ENCODE data around the gene ERAP2.

Gene ERAP2

DNA sequence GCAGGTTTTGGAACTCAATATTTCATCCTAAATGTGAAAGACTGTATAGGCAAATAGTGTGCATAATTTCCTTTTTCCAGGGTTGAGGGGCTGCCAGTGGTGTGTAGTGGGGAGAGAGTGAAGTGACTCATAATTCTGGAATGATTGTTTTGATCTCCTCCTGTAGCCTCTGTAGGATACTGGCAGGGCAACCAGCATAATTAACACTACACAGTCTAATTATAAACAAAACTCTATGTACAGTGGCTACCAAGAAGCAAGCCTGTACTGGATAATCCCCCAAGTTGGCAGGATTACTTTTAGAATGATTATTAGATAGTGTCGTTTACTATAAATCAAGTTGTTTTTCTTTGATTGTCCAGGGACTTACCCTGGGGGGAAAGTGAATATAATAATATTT, 91.8 kb downstream of the ERAP2 start:
- H3K27ac ChIP-seq: no peak overlapping the region
- TF ChIP-seq, protein P1, sequence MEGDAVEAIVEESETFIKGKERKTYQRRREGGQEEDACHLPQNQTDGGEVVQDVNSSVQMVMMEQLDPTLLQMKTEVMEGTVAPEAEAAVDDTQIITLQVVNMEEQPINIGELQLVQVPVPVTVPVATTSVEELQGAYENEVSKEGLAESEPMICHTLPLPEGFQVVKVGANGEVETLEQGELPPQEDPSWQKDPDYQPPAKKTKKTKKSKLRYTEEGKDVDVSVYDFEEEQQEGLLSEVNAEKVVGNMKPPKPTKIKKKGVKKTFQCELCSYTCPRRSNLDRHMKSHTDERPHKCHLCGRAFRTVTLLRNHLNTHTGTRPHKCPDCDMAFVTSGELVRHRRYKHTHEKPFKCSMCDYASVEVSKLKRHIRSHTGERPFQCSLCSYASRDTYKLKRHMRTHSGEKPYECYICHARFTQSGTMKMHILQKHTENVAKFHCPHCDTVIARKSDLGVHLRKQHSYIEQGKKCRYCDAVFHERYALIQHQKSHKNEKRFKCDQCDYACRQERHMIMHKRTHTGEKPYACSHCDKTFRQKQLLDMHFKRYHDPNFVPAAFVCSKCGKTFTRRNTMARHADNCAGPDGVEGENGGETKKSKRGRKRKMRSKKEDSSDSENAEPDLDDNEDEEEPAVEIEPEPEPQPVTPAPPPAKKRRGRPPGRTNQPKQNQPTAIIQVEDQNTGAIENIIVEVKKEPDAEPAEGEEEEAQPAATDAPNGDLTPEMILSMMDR (conservative IDR thresholded peaks at IDR 0.05): no peak

DNA sequence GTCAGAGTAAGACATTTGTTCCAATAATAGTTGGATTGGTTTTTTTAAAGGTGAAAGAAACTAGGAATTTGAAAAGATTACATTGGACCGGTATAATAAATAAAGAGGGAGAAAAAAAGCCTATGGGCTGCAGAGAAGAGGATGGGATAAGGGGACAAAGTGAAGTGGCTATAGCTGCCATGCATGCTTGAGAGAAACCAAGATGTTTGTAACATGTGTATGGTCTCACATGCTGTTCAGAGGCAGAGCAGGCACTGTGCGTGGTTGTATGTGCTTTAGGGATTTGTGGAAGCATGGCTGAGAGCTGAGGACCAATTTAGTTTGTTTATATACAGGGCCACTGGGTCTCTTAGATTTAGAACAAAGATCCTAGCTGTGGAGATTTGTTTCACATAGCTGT, 92.3 kb downstream of the ERAP2 start:
- TF ChIP-seq, protein P1 (conservative IDR thresholded peaks at IDR 0.05): no peak
- H3K27ac ChIP-seq: no peak overlapping the region

Measured in VCaP (cell line).